K562 (cell line): ENCODE results near the gene TRIO. TPM values are rescaled to one million over a fixed set of nuclear protein-coding genes. Genes with fewer than 3 reads are reported as not detected.

Source experiments
- ATAC-seq: fragments of 200-7000 bp; cut with Tn5 transposase; 3 replicates; pipeline ENCODE4 v1.9.1; 2020; ENCODE audit warnings: moderate library complexity
- BruUV-seq: library from RNA; stranded (reverse); fragments of 400-500 nt; replicated peaks from 2 replicates; lab custom pipeline; 2021; lab: Mats Ljungman, UMichigan
- CTCF ChIA-PET: fragments of 300-600 bp; formaldehyde crosslinking; extraction: SDS; loops from one replicate; lab custom pipeline; 2021; ENCODE audit warnings: low intra/inter-chr PET ratio; lab: Yijun Ruan, JAX
- POLR2A ChIA-PET: fragments of 300-600, 350-650 bp; sonication (Branson Sonifier 250); formaldehyde crosslinking; extraction: SDS; loops from one replicate; lab custom pipeline; 2021; ENCODE audit warnings: antibody characterized with exemption, inconsistent platforms; lab: Yijun Ruan, JAX
- DNase-seq, 4 experiments: peaks; one replicate each; pipeline versions ENCODE4 v3.0.0 to v3.0.0-alpha.2; 2011 to 2018; ENCODE audit warnings: low spot score in 3 of 4, mixed read lengths in 3 of 4; ENCODE audit errors: extremely low read depth in 1 of 4
- FAIRE-seq: peaks from 2 replicates; lab custom pipeline; 2011; peaks lifted over from hg19 to GRCh38; lab: Jason Lieb, UNC
- H2AFZ ChIP-seq: 2 replicates; pipeline ENCODE4 v1.6.0; 2011; ENCODE audit warnings: low read depth, low read length, control low read depth, inconsistent platforms
- H3K27ac ChIP-seq: fragments of 200-600 bp; 3 replicates; pipeline ENCODE4 v1.8.0; 2011; ENCODE audit warnings: low read depth, mild to moderate bottlenecking, control low read depth, inconsistent platforms, low read length, moderate library complexity, mixed read lengths; ENCODE audit errors: extremely low read depth
- H3K27me3 ChIP-seq, 2 experiments: fragments of 300-600 bp in 1 of 2; 2 replicates in 1 of 2; 3 replicates in 1 of 2; pipeline versions ENCODE4 v1.6.0 to v1.8.0; 2011; ENCODE audit warnings: inconsistent platforms in 2 of 2, low read length in 2 of 2, mild to moderate bottlenecking in 1 of 2, mixed read lengths in 1 of 2, moderate library complexity in 1 of 2; ENCODE audit not compliant: control insufficient read depth in 2 of 2, insufficient read depth in 2 of 2
- H3K36me3 ChIP-seq: fragments of 300-600 bp; 3 replicates; pipeline ENCODE4 v1.8.0; 2011; ENCODE audit warnings: mild to moderate bottlenecking, low read length, inconsistent platforms; ENCODE audit not compliant: control insufficient read depth, insufficient read depth
- H3K4me1 ChIP-seq, 2 experiments: fragments of 200-600 bp in 1 of 2; replicated peaks in 1 of 2; 2 replicates in 1 of 2; 3 replicates in 1 of 2; pipeline versions ENCODE4 v1.5.1 to v1.8.0; 2011; ENCODE audit warnings: inconsistent platforms in 2 of 2, low read length in 2 of 2, mild to moderate bottlenecking in 1 of 2, mixed read lengths in 1 of 2, moderate library complexity in 1 of 2; ENCODE audit not compliant: control insufficient read depth in 2 of 2, insufficient read depth in 2 of 2
- H3K4me2 ChIP-seq: 2 replicates; pipeline ENCODE4 v1.6.1; 2011; ENCODE audit warnings: low read length, control low read depth, inconsistent platforms, mixed read lengths; ENCODE audit not compliant: insufficient read depth
- H3K4me3 ChIP-seq: fragments of 200-600 bp; sonication (generic), shearing (Covaris generic); 2 replicates; pipeline ENCODE4 v1.5.1; 2016; ENCODE audit warnings: control low read depth, inconsistent platforms
- H3K79me2 ChIP-seq: fragments of 200-600 bp; 3 replicates; pipeline ENCODE4 v1.8.0; 2011; ENCODE audit warnings: low read length, inconsistent platforms; ENCODE audit not compliant: control insufficient read depth, insufficient read depth
- H3K9ac ChIP-seq, 2 experiments: 2 replicates each; pipeline versions ENCODE4 v1.6.0 to v1.6.1; 2011; ENCODE audit warnings: low read depth in 2 of 2, low read length in 2 of 2, control low read depth in 1 of 2, inconsistent platforms in 1 of 2, mild to moderate bottlenecking in 1 of 2, mixed read lengths in 1 of 2; ENCODE audit not compliant: insufficient read depth in 1 of 2
- H3K9me1 ChIP-seq: one replicate; pipeline ENCODE4 v1.6.0; 2011; ENCODE audit warnings: inconsistent platforms, mild to moderate bottlenecking, low read length, moderate library complexity; ENCODE audit not compliant: control insufficient read depth, insufficient read depth
- H3K9me3 ChIP-seq: replicated peaks from 2 replicates; pipeline ENCODE4 v1.5.1; 2011; ENCODE audit warnings: low read depth, low read length, inconsistent platforms; ENCODE audit not compliant: control insufficient read depth, insufficient read depth
- H4K20me1 ChIP-seq: replicated peaks from 2 replicates; pipeline ENCODE4 v1.6.1; 2011; ENCODE audit warnings: low read length, inconsistent platforms, mixed read lengths; ENCODE audit not compliant: control insufficient read depth, insufficient read depth
- BRF1 ChIP-seq: IDR thresholded peaks from 3 replicates; pipeline ENCODE4 v1.6.1; 2011; ENCODE audit warnings: borderline replicate concordance, mild to moderate bottlenecking; ENCODE audit not compliant: insufficient read length; ENCODE audit errors: extremely low read depth
- DIDO1 ChIP-seq: fragments of 450-650 bp; IDR thresholded peaks from 2 replicates; pipeline ENCODE4 v1.6.1; 2016; ENCODE audit warnings: low read depth, missing biosample characterization, missing genetic modification characterization
- FOXJ2 ChIP-seq: fragments of 200-800 bp; sonication (Bioruptor generic); IDR thresholded peaks from 2 replicates; pipeline ENCODE4 v1.6.1; 2016; ENCODE audit warnings: missing genetic modification characterization, missing compliant biosample characterization
- KLF13 ChIP-seq: fragments of 450-650 bp; IDR thresholded peaks from 2 replicates; pipeline ENCODE4 v1.6.1; 2016; ENCODE audit warnings: missing genetic modification characterization, low read depth, mild to moderate bottlenecking, missing compliant biosample characterization, moderate library complexity, borderline replicate concordance
- PHB2 ChIP-seq: fragments of 450-650 bp; IDR thresholded peaks from 2 replicates; pipeline ENCODE4 v1.6.1; 2017; ENCODE audit warnings: low read depth
- PHF20 ChIP-seq: fragments of 450-650 bp; IDR thresholded peaks from 2 replicates; pipeline ENCODE4 v1.6.1; 2018; ENCODE audit not compliant: partially characterized antibody
- PTBP1 ChIP-seq: fragments of 200-400 bp; formaldehyde crosslinking; IDR thresholded peaks from 2 replicates; pipeline ENCODE4 v1.6.1; 2017; ENCODE audit warnings: low read depth, low read length
- TRIM24 ChIP-seq, 2 experiments: fragments of 450-650 bp; IDR thresholded peaks; 2 replicates each; pipeline ENCODE4 v1.6.1; 2016
- ZNF347 ChIP-seq: fragments of 450-650 bp; formaldehyde crosslinking; IDR thresholded peaks from 2 replicates; pipeline ENCODE4 v1.4.0; 2020; ENCODE audit warnings: low read depth, mild to moderate bottlenecking, moderate library complexity
- WGBS: fragments of 100-300 bp; shearing (Covaris generic); methylation state at CpG from one replicate; pipeline ENCODE4 v1.1.6; 2016; ENCODE audit warnings: low coverage, mixed read lengths; ENCODE audit not compliant: insufficient coverage; ENCODE audit errors: missing lambda C conversion rate; 5-methylcytosine and 5-hydroxymethylcytosine counted together
- in situ Hi-C: fragments of 300-500 bp; cut with MboI; formaldehyde crosslinking; loops from 4 replicates; pipeline ENCODE4 v1.15.0; 2018; ENCODE audit warnings: inconsistent platforms, mixed read lengths
- intact Hi-C: fragments of 100-400 bp; cut with micrococcal nuclease; formaldehyde crosslinking; loops from 2 replicates; pipeline ENCODE4 v1.14.2; 2022
- polyA plus RNA-seq, 8 experiments: library from polyadenylated mRNA; depleted of rRNA in 4 of 8; stranded (reverse) in 5 of 8; unstranded in 3 of 8; fragments of >200 nt; fragmentation: Nextera tagmentation in 2 of 8; fragmentation: Illumina TruSeq in 1 of 8; extraction: Ambion mirVana in 2 of 8; extraction: Trizol in 1 of 8; gene quantifications; 2 replicates each; pipeline versions ENCODE4 v1.2.1 to v1.2.3, GENCODE V29; 2011 to 2014; ENCODE audit warnings: inconsistent platforms in 1 of 8, missing spikeins in 1 of 8
- total RNA-seq, 7 experiments: library from RNA; depleted of rRNA in 6 of 7; stranded (reverse); fragments of >200 nt in 6 of 7; fragmentation: Illumina TruSeq in 2 of 7; extraction: Trizol in 2 of 7; gene quantifications; 2 replicates each; pipeline versions ENCODE4 v1.2.1 to v1.2.3, GENCODE V29; 2011 to 2021; ENCODE audit warnings: low replicate concordance in 1 of 7
- TF ChIP-seq, protein P1 (sequence below): fragments of 450-650 bp; IDR thresholded peaks from 2 replicates; pipeline ENCODE4 v1.6.1; 2017; ENCODE audit warnings: antibody characterized with exemption, mild to moderate bottlenecking
- TF ChIP-seq, protein P2 (sequence below): sonication (generic); formaldehyde crosslinking; IDR thresholded peaks from 2 replicates; pipeline ENCODE4 v1.8.0; 2022; ENCODE audit warnings: mild to moderate bottlenecking, missing genetic modification reagents

The TRIO gene
- total and polyA plus RNA-seq, 9 of the 15 experiments (the other 6 are each of a cell fraction or from before 2014, with no cell fraction given), result 0.24 to 5.0 (median 1.1) TPM

- TF ChIP-seq, protein P1, sequence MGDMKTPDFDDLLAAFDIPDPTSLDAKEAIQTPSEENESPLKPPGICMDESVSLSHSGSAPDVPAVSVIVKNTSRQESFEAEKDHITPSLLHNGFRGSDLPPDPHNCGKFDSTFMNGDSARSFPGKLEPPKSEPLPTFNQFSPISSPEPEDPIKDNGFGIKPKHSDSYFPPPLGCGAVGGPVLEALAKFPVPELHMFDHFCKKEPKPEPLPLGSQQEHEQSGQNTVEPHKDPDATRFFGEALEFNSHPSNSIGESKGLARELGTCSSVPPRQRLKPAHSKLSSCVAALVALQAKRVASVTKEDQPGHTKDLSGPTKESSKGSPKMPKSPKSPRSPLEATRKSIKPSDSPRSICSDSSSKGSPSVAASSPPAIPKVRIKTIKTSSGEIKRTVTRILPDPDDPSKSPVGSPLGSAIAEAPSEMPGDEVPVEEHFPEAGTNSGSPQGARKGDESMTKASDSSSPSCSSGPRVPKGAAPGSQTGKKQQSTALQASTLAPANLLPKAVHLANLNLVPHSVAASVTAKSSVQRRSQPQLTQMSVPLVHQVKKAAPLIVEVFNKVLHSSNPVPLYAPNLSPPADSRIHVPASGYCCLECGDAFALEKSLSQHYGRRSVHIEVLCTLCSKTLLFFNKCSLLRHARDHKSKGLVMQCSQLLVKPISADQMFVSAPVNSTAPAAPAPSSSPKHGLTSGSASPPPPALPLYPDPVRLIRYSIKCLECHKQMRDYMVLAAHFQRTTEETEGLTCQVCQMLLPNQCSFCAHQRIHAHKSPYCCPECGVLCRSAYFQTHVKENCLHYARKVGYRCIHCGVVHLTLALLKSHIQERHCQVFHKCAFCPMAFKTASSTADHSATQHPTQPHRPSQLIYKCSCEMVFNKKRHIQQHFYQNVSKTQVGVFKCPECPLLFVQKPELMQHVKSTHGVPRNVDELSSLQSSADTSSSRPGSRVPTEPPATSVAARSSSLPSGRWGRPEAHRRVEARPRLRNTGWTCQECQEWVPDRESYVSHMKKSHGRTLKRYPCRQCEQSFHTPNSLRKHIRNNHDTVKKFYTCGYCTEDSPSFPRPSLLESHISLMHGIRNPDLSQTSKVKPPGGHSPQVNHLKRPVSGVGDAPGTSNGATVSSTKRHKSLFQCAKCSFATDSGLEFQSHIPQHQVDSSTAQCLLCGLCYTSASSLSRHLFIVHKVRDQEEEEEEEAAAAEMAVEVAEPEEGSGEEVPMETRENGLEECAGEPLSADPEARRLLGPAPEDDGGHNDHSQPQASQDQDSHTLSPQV, result no peak
- TF ChIP-seq PTBP1, result no peak
- no peak for TF ChIP-seq BRF1
These were observed 73.2 kb downstream of the TRIO start (continued) for GRCh38 chr5:14216372-14216771.

DNA sequence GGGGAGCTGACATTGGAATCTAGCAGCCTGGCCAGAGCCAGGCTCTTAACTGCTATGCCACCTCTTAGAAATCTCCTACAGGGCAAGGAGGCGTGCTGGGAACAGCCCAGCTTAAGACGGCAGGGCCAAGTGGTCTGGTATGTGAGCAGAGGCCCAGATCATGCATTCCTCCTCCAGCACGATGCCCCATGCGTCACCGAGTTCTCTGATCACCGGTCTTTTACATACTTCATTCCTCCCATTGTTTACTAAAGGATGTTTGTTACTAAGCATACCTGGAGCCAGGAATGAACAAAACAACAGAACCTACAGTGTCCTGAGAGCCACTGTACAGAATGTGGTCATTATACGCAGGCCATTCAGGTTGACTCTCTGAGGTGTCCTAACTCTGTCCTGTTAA is 73.8 kb downstream of the TRIO start:
- Histone ChIP-seq H3K4me3 (no peak overlapping the region), H4K20me1 (no peaks in the 10 kb centered on the region), H3K36me3 (no peaks in the 10 kb centered on the region), H3K9ac (no peak overlapping the region), H3K9me3 (no peaks in the 10 kb centered on the region), H2AFZ (no peak overlapping the region), H3K4me1 (no peaks in the 10 kb centered on the region), H3K27ac (no peak overlapping the region), H3K4me2 (no peak overlapping the region), H3K9me1 (no peaks in the 10 kb centered on the region), H3K27me3 (peaks cover 17 to 18% of the 10 kb centered on the region in 2 experiments), H3K79me2 (no peaks in the 10 kb centered on the region)
- no TSS peak for BruUV-seq
- in situ Hi-C loops, result no loop called here
- no peak for FAIRE-seq
- no peak for DNase-seq
- 3% methylated on average over 7 of the region's 7 CpGs for WGBS
- CTCF ChIA-PET, result no interaction called here
- POLR2A ChIA-PET, result interaction anchor here (0.6 to 1.0 kb wide), 2 partner anchors 43 to 85 kb away, joined by 3 to 4 read pairs; no protein-coding TSS in a partner anchor
- intact Hi-C loops, result no loop called here
- TF ChIP-seq KLF13 (tag) (no peak), FOXJ2 (no peak), DIDO1 (tag) (no peak), PHF20 (no peak), TRIM24 (IDR thresholded peaks at IDR 0.05) (no peak), ZNF347 (no peak), PHB2 (no peak)
- TF ChIP-seq, protein P2, sequence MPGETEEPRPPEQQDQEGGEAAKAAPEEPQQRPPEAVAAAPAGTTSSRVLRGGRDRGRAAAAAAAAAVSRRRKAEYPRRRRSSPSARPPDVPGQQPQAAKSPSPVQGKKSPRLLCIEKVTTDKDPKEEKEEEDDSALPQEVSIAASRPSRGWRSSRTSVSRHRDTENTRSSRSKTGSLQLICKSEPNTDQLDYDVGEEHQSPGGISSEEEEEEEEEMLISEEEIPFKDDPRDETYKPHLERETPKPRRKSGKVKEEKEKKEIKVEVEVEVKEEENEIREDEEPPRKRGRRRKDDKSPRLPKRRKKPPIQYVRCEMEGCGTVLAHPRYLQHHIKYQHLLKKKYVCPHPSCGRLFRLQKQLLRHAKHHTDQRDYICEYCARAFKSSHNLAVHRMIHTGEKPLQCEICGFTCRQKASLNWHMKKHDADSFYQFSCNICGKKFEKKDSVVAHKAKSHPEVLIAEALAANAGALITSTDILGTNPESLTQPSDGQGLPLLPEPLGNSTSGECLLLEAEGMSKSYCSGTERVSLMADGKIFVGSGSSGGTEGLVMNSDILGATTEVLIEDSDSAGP, result no peak
- ATAC-seq, result no peak
